AG09309 (cell line): ENCODE data around the gene C11orf58.

Experiments
- DNase-seq: peaks from one replicate; pipeline ENCODE4 v3.0.0-alpha.2; 2010; ENCODE audit warnings: low read depth
- H3K4me3 ChIP-seq: 2 replicates; pipeline ENCODE4 v1.5.1; 2011; ENCODE audit warnings: mild to moderate bottlenecking, low read depth, low read length, moderate library complexity; ENCODE audit not compliant: control insufficient read depth
- CTCF ChIP-seq: IDR thresholded peaks from 2 replicates; pipeline ENCODE4 v1.5.1; 2011; ENCODE audit warnings: mild to moderate bottlenecking, low read depth, low read length, inconsistent platforms; ENCODE audit not compliant: insufficient read depth, control insufficient read depth; ENCODE audit errors: missing control alignments

C11orf58 gene

DNA sequence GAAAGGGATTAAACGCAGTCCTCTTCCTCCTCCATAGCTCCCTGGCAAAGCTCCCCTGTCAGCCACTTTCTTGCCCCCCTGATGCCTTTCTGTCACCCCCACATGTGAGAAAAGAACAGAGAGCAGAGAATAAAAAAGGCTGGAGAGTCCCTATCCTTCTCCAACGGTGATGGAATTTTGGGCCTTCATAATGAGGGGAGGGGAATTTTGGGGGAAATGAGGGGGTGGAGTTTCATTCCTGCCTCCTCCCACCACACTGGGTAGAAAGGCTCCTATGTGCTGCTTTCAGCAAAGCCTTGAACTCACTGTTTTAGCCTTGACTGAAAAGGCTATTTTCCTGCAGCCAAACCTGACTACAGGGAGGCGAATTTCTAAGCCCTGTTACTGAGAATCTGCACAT is 59.3 kb downstream of the C11orf58 start:
- no peak for DNase-seq
- TF ChIP-seq CTCF, result no peak

GRCh38 chr11:16799221-16799620 is 60.8 kb downstream of the C11orf58 start:
- TF ChIP-seq CTCF, result no peak
- DNase-seq, result no peak
- H3K4me3 ChIP-seq, result no peak overlapping the region

More for the DNA sequence above, 59.3 kb downstream of the C11orf58 start:
- H3K4me3 ChIP-seq, result no peak overlapping the region

GRCh38 chr11:16799890-16800289 is 61.4 kb downstream of the C11orf58 start:
- no peak overlapping the region for H3K4me3 ChIP-seq
- TF ChIP-seq CTCF, result no peak
- no peak for DNase-seq

- TF ChIP-seq CTCF, result no peak
- no peak overlapping the region for H3K4me3 ChIP-seq
- DNase-seq, result no peak
These were observed 61.9 kb downstream of the C11orf58 start for GRCh38 chr11:16800382-16800781.

DNA sequence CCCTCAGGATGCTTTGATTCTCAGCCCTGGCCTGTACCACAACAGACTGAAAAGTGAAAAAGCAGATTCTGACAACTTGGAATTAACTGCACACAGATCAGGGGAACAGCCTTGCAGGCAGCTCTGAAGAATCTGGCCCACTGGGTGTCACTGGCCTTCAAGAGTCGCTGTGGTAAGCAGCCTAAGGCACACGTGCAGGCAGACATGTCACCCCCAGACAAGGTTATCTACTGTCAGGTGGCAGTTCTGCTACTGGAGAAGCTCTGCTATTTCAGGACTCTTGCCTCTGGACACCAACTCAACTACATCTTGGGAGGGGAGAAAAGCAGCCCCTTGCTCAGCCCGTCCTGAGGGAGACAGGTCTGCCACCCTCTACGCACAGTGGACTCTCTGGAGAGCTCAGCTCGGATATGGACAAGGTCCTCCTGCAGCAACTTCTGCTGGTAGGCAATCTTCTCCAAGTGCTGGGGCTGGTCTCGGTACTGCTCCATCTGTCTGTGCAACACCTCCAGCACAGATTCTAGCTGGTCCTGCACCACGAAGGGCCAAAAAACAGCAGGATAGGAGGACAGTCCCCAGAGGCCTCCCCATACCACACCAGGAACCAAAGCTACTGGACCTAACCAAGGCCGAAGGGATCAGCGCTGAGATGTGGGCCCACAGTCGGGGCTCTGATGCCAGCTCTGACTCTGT is 63.0 kb downstream of the C11orf58 start:
- no peak for DNase-seq
- TF ChIP-seq CTCF, result no peak
- no peak overlapping the region for H3K4me3 ChIP-seq

DNA sequence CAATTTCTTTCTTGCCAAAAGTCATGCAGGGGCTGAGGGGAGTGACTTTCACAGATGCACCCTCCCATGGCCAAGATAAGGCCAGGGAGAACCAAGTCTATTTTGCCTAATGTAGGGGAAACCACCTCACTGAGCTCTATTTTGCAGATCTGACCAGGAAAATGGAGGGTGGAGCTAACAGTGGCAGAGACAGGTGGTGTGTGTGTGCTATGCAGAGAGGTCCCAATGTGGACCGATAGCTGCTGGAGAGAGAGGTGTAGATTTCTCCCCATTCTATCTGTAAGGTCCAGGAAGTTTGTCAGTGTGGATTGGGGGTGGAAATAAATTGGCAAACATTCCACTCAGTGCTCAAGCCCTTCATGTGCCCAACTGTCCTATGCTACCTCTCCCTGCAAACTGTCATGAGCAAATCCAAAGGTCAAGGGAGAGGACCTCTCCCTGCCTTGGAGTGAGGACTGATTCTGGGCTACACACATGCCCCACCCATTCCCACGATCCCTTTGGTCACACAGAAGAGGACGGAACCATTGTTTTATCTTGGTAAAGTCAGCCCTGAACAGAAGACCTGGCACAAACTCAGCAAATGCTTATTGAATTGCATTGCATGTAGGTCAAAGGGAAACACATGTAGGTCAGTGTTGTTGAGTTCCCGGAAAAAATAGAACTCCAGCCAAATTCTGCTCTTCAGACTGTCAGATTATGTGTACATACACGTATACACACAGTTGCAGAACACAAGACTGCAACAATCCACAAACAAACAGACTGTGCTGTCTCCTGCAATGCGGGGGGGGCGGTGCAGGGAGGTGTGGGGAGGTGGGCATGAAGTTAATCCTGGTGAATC is 65.9 kb downstream of the C11orf58 start:
- no peak for TF ChIP-seq CTCF
- no peak for DNase-seq
- no peak overlapping the region for H3K4me3 ChIP-seq
